Measurements from ENCODE around the gene PIGC.
A peak's percentile ranks its signal among the peaks of the same experiment; 100 is the strongest.
"Not testable (repeated sequence)": the region's sequence is repeated elsewhere in the genome, so short reads cannot be mapped to it uniquely, and the experiment has no call there.

Gene PIGC

DNA sequence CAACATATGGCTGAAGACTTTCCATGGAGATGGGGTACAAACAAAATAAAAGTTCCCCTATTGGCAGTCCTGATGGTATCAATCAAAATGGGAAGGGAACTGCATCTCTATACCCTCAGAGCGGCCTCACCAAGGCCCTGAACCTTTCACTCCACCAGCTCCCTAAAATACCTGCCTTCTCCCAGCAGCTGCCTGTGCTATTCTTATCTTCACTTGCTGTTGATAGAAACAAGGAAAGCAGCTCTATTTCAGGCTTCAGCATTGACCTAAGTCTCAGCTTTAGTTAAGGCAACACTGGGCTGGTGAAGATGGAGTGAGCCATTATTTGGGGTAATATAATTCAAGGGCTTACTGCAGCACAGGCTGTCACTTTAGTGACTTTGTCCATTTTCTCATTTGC is 21.7 kb upstream of the PIGC start:
- DNase-seq, result no peak

DNA sequence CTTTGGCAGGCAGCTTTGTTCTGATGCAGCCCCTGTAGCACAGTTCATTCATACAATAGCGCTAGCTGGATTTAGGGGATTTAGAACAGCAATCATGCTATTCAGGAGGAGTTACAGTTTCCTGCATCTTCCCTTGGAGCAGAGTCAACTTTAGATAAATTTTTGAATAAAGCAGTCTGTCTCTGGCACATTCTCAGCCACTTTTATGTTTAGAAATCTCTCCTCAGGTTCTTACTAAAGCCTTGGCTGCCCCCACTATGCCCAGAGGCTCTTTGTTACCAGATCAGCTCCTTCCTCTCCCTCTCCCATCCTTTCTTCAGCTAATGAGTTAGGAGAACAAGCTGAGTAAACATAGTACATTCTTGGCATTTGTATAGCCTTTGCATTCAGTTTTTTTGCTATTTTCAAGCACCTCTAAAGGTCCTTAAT is 17.0 kb upstream of the PIGC start:
- DNase-seq, result no peak

DNA sequence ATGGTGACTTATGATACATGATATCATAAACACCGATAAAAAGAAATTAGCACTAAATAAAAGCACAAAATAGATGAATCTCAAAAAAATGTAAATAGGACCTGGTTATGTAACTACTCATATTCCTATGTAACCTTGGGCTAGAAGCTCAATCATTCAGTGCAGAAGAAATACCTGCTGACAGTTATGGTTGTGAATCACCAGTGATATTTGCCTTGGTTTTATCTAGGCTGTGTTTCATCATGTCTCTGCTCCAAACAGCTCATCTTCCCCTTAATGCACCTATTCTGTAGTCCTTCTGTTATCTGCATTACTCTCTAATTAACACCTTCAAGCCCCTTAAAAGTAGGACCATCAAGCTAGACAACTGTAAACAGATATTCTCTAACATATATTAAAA is 16.3 kb upstream of the PIGC start:
- DNase-seq, result no peak

DNA sequence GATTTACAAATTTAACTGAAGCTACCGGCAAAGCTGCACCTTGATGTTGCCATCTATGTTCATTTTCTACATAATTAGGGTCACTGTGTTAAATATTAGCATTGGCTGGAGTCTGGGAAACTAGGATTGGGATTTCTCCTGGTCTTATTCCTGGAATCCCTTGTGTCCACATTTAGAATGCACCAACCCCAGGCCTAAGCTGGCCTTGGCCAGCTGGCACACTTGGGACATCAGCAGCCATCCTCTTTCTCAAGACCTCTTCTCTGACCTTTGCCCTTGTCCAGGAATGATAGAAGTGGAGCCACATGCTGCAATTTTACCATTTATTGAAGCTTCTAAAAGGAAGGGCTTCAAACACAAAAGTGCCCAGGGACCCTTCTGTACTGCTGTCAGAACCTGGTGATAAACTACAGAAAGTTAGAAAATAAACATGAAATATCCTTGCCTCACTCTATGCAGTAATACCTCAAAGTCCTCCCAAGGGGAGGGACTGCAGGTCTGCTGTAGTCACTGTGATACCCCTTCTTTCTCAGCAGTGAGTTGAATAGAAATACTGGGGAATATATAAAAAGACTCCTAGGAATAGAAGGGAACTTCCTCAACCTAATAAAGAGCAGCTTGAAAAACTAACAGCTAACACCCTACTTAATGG is 13.7 kb upstream of the PIGC start:
- no peak for DNase-seq

DNA sequence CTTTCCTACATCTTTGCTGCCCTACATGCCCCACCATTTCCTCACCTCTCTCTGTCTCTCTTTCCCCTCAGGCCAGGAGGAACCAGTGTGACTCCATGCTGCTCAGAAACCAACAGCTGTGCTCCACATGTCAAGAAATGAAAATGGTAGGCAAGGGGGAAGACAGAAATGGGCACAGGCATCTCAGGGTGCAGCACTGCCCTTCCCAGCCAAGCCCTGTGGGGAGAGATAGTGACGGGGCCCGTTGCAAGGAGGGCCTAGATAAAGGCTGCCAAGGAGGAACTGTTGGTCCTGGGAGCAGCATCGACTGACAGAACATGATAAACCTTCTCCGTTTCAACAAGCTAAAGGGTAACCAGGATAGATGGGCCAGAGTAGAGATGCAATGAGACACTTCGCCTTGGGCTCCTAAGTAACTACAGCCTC is 12.5 kb upstream of the PIGC start:
- DNase-seq, result no peak

DNA sequence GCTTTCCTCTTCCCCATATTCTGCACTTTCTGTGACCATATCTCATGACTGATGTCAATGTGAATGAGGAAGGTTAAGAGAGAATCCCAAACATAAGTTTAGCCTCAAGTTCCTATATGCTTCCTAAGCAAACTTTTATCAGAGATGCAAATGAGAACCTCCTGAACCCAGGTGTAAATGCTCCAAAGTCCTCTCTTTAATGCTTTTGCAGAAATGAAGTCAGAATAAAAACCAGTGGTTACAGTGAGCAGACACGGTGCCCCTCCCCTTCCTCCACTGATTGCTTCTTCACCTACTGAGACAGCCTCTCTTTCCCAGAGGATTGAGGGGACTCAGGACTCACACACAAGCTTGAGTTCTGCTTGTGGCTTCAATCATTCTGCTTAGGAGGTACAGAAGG is 11.6 kb upstream of the PIGC start:
- DNase-seq, result no peak

DNA sequence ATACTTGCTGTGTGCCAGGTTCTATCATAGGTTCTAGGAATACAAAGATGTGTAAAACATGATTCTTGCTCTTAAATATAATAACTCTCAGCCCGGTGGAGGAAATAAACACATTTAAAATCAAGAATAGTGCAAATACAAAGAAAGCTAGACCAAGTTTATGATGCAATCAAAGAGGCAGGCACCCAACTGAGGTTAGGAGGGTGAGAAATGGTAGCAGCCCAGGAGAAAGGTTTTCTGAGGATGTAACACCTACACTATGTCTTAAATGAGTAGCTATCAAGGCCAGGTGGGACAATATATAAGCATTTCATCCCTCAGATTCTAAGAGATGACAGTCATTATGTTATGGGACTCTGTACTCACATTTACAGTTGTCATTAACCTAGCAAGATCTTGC is 9.7 kb upstream of the PIGC start:
- DNase-seq, result no peak

DNA sequence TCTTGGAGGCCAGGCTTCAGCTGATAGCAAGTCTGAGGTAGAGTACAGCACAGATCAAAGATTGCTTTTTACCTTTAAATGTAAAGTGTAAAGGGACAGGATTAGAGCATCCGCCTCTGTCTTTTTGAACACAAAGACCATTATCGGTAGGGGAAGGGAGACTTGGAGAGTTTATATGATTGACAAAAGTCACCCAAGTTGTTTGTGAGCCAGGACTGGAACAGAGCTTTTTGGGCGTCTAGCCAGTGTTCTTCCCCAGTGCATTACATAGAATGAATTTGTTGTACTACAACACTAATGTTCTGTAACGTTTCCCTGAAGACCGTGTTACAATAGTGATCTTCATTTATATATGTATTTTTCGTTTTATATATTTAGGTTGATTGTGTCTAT is 9.3 kb upstream of the PIGC start:
- no peak for DNase-seq

DNA sequence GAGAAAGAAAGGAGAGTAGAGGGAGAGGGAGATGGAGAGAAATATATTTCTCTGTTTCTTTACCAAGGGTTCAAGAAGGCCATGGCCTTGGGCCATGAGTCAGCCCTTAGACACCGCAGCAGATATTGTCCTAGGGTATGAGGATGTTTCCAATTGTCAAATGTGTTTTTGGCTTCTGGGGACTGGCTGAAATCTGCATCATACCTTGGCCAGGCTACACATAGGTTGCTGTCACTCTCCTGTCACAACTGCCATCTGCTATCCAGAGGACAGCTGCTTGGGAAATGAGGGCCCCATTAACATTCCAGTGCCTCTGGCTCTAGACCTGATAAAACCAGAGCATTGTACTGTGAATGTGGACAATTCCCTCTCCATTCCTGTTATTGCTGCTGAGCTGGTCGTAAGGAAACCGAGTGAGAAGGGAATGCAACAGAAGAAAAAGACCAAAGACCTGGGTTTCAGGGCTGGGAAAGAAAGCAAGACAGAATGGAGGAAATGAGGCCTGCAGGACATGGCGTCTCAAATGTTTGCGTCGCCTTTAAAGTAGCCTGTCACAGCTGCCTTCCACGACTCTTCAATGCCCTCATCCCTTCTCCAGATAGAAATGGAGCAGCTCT is 8.8 kb upstream of the PIGC start:
- DNase-seq, result no peak

DNA sequence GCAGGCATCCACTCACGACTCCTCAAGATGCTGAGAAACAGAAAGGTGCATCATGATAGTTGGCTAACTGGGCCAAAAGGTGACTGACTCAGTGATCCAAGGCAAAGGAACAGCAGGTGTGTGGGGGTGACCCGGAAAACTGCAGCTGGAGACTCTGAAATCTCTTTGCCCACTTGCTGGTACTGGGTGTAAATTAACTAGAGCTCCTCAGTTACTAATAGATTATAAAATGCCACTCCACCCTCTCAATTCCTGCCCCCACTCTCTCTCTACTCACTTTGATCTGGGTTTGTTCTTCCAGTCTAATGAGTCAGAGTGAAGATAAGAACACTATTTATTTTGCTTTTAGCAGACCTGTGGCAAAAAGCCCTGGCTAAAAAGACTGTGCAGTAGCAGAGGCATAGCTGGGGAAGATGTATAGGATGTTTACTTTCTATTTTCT is 7.2 kb upstream of the PIGC start:
- DNase-seq, result peak; percentile 77

DNA sequence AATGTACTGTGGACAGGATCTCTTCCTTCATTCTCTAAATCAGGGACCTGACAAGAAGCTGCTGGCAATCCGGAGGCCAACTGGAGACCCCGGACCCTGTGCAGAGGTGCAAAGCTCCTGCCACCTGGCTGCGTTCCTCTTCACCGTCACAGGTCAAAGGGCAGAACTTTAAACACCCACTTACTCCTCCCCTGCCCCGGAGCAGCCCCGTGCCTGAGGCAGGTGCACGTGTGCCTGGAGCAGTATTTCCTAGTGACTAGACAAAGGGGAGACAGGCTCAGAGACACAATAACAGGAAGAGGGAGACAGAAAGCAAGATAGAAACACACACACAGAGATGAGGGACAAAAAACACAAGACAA is 6.6 kb upstream of the PIGC start:
- DNase-seq, result no peak

DNA sequence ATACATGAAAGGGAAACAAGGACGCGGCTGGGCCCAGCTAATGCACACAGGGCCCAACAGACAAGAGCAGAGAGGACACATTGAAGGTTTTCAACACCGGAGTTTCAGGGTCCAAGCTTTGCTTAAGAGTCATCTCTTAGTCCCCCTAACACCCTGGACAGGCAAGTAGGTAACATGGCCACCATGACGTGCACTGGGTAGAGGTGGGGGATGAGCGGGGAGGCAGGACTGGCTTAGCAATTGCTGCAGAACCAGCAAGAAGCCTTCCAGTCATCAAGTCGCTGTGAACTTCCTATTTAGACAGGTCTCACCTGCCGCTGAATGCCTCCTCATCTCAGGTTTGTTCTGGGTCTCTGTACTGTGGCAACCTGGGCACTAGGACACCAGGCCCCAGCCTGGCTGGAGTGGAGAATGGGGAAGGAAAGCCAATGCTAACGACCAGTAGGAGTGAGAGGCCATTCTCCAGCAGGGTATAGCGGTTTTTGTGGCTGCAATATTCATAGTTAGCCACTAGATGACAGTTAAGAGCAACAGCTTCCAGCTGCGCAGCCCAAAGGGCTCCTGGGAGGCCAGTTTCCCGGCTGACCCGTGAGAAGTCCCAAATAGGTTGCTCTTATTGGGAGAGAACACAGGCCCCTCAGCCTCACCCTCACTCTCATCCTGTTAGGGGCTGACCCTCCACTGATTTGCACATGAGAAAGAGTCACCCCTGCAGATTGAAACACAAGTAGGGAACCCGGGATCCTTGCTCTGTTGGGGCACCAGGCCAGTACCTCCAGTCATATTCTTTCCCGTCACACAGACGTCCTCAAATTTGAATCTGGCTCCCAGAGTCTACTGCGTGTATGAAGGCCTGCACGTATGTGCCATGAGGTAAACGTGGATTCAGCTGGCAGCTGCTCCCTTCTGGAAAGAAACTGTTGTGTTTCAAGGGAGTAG is 6.0 kb upstream of the PIGC start:
- peak; percentile 83 for DNase-seq

DNA sequence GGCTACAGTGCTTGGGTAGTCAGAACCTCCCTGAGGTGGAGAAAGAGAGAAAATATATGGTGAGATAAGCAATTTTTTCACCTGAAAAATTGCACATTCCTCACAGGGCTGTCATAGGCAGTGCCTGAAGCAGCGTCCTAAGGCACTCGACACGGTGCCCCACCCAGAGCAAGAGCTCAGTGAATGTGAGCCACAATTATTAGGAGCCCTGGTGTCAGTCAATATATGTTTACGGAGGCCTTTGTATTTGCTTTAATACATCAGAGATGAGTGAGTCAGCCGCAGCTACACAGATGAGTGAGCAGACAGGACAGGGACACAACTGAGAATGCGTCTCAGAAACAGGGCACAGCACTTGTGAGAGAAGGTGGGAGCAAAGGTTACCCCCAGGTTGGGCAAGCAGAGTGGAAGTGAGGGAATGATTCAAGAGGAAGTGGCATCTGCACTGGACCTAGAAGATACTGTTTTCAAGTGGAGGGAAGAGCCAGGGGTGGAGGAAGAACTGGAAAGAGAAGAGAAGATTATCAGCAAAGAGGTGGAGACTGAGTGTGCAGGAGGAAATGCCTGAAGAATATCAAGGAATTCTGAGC is 5.2 kb upstream of the PIGC start:
- DNase-seq, result peak; percentile 85

DNA sequence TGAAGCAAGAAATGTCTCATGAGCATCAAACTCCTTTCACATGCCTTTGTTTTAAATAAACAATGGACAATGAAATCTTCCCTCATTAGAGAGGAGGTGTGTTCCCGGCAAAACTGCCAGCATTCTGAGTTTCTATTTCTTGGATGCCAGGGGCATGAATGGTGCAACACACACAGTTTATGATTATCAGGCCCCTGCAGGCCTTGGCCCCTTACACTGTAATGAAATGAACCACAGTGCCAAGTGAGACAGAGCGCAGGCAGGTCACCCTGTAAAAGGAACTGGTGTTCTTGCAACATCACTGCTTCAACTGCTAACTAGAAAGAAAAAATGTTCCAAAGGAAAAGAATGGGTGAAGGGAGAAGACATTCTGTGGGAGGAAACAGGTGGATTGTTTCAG is 3.8 kb upstream of the PIGC start:
- no peak for DNase-seq

DNA sequence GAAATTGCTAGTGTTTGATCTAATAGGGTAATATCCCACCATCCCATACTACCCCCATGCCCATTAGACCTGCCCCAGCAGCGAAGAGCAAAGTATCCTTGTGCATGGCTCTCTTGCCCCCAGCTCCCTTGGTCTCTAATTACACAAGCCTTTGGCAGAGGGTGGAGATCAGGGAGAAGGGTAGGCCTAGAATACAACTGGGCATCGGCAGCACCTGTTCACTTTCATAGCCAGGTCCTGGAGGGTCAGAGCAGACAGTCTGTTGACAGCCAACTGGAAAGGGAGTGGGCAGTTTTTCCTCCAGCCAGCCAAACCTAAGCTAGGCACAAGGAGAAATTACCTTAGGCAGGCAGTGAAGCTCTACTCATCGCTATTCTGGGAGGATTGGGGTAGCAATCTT is 2.7 kb upstream of the PIGC start:
- DNase-seq, result no peak

DNA sequence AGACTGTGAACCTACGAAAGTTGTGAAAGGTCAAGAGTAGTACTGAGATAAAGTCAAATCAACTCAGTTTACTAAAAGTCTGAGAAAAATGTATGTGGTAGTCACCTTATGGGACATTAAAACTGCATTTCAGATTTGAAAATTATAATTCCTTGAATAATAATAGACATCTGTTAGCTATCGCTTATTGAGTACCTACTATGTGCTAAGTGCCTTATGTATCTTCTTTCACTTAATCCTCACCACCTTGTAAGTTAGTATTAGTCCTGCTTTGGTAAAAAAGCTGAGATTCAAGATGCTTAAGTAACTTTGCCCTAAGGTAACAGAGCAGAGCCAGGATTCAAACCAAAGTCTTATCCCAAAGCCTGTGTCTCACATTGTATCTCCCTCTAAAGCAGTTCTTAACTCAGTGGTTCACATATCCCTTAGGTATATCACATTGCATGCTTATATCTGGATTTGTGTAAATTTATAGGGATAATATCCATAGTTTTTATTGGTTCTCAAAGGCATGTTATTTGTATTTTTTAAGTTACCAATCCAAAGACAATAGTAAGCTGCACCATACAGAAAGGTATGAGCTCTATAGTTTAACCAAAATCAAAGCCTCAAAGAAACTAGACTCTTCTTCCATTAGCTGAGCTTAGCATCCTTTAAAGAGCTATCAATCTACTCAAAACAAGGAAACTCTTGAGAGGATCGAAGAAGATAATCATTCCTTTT is 865 bp downstream of the PIGC start:
- no peak for DNase-seq

DNA sequence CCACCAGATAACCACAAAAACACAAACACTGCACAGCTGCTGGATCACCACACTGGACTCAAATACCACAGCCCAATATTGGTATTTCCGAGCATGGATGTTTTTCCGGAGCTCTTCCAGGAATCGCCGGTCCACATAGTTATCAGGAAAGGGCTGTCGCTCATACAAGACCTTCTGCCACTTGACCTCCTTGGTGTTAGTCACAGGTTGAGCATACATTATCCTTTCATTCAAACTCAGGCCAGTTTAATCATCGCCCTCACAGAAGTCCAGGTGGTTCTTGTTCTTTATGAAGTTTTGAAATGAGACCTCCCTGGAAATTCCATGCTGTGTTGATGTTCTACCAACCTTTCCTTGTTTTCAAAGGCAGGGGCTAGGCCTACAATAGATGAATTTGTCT is 1.5 kb downstream of the PIGC start:
- DNase-seq, result no peak

DNA sequence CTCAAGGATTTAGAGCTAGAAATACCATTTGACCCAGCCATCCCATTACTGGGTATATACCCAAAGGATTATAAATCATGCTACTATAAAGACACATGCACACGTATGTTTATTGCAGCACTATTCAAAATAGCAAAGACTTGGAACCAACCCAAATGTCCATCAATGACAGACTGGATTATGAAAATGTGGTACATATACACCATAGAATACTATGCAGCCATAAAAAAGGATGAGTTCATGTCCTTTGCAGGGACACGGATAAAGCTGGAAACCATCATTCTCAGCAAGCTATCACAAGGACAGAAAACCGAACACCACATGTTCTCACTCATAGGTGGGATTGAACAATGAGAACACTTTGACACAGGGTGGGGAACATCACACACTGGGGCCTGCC is 6.7 kb downstream of the PIGC start:
- not testable (repeated sequence) for DNase-seq

DNA sequence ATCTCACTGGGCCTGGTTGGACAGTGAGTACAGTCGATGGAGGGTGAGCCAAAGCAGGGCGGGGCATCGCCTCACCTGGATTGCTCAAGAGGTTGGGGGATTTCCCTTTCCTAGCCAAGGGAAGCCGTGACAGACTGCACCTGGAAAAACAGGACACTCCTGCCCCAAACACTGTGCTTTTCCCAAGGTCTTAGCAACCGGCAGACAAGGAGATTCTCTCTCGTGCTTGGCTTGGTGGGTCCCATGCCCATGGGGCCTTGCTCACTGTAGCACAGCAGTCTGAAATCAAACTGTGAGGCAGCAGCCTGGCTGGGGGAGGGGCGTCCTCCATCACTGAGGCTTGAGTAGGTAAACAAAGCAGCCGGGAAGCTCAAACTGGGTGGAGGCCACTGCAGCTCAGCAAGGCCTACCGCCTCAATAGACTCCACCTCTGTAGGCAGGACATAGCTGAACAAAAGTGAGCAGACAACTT is 12.1 kb downstream of the PIGC start:
- DNase-seq, result no peak

DNA sequence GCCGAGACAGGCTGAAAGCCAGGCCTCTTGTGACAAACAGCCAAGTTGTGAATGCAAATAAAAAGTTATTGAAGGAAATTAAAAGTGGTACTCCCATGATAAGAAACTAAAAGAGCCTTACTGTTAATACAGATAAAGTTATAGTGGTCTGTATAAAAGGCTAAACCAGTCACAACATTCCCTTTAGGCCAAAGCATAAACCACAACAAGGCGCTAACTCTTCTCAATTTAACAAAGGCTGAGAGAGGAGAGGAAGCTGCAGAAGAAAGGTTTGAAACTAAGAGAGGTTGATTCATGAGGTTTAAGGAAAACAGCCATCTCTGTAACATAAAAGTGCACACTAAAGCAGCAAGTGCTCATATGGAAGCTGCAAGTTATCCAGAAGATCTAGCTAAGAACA is 12.7 kb downstream of the PIGC start:
- DNase-seq, result no peak

DNA sequence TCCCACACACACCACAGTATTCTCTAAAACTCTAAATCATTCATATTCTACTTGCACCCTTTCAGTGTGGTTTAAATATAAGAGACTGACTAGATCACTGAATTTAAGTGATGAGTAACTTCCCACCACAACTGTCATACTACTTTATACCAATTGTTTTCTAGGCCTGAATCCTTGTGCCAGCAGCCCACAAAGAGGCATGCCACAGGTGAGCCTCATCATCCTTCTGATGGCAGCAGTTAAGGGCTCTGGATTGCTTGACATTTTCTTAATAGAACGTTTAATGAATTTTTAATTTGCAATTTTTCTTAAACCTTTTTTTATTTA is 13.8 kb downstream of the PIGC start:
- DNase-seq, result no peak

DNA sequence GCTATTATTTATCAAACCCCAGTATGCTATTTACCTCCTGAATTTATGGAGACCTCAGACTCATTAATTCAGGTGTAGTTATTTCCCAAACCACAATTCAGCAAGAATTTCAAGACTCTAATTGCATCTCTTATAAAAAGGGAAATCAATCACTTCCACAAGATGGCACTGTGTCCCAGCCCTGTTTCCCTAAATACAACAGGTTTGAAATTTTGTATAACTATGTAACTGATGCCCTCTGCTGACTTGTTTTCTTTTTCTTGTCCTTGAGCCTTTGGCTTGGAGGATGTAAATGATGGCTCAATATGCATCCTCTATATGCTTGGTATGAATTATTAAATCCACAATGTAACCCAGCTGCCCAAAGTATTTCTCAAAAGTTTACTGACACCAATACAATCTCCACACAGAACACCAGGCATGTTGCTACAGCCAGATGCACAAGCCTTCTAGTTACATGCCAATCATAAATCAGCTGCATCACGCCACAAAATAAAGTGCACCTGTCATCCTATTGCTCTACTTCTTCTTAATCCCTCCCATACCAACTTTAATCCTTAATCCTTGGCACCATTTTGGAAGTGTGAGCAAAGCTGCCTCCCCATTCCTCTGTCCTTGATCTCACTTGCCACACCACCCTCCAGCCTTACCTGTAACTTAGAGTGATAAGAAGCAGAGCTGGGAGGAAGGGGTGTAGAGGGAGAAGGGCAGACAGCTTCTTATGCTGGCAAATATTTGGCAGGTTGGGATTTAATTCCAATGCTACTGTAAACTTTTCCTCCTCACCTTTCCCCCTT is 14.3 kb downstream of the PIGC start:
- DNase-seq, result peak; percentile 67
